HG02938 (cell line): ENCODE measurements around the gene GALNTL6.
"Not testable (repeated sequence)": the region's sequence is repeated elsewhere in the genome, so short reads cannot be mapped to it uniquely, and the experiment has no call there.

Experiments
- ATAC-seq: cut with Tn5 transposase; IDR thresholded peaks from one replicate; pipeline ENCODE4 v1.9.1; 2021; ENCODE audit warnings: mild to moderate bottlenecking, moderate library complexity; ENCODE audit not compliant: unreplicated experiment

GALNTL6 gene

GRCh38 chr4:173039617-173040577 is 1226.7 kb downstream of the GALNTL6 start:
- ATAC-seq: no peak

DNA sequence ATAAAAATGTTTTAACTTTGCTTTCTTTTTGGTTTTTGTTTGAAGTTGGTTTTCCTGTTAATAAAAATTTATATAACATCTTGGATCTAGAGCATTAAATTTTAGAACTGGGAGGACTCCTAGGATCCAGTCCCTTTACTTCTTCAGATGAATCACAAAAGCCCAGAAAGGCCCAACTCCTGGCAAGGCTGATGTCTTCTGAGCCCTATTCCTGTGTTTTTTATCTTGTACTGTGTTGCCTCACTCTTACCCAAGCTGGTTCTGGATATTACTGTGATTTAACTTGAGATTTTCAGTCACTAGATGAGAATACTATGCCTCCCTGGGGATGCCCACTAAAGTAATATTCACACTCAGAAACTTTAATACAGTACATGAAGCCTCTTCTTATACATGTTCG is 1228.3 kb downstream of the GALNTL6 start:
- no peak for ATAC-seq

DNA sequence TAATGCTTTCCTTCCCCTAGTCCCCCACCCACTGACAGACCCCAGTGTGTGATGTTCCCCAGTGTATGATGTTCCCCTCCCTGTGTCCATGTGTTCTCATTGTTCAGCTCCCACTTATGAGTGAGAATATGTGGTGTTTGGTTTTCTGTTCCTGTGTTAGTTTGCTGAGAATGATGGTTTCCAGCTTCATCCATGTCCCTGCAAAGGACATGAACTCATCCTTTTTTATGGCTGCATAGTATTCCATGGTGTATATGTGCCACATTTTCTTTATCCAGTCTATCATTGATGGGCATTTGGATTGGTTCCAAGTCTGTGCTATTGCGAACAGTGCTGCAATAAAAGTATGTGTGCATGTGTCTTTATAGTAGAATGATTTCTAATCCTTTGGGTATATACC is 1228.9 kb downstream of the GALNTL6 start:
- not testable (repeated sequence) for ATAC-seq

- ATAC-seq: no peak
Observed at GRCh38 chr4:173044340-173044739, 1231.1 kb downstream of the GALNTL6 start.

- no peak for ATAC-seq
Observed at GRCh38 chr4:173045571-173045970, 1232.4 kb downstream of the GALNTL6 start.

GRCh38 chr4:173046144-173046543 is 1232.9 kb downstream of the GALNTL6 start:
- no peak for ATAC-seq

DNA sequence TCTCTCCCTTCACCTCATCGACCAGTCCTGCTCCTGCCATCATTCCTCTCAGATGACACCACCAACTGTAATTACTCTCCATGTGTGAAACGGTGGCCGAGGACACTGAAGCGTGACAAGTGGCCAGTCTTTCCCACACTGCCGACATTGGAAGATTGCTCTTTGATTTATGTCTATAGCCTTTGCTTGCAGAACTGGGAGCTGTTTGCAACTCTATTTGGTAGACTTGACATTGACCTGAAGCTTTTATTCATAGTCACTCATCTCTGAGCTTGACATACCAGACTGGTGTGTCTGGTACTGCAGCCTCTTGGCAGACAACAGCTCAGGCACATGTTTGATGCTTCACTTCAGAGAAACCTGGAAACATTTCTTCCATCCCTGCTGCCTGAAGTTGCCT is 1233.6 kb downstream of the GALNTL6 start:
- ATAC-seq: no peak

- no peak for ATAC-seq
Observed at GRCh38 chr4:173051232-173051631, 1238.0 kb downstream of the GALNTL6 start.

- ATAC-seq: no peak
Observed at GRCh38 chr4:173051716-173052115, 1238.5 kb downstream of the GALNTL6 start.

- ATAC-seq: no peak
Observed at GRCh38 chr4:173052439-173052838, 1239.2 kb downstream of the GALNTL6 start.

DNA sequence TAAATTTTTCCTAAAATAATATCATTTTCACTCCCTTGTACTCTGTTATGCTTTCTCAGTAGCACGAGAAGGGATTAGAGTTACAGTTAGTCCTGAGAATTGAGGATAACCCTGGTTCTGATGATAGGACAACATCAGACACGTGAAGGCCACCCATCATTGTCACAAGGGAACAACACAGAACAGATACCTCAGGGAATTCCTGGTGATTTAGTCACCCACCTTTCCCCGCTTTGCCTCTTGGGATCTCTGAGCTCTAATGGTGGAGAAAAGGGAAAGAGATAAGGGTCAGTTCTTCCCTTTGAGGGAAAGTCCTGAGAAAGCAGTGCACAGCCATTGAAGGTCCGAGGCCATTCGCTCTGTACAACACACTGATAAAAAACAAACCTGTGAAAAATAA is 1243.1 kb downstream of the GALNTL6 start:
- no peak for ATAC-seq

- ATAC-seq: no peak
Observed at GRCh38 chr4:173056710-173057109, 1243.5 kb downstream of the GALNTL6 start.

DNA sequence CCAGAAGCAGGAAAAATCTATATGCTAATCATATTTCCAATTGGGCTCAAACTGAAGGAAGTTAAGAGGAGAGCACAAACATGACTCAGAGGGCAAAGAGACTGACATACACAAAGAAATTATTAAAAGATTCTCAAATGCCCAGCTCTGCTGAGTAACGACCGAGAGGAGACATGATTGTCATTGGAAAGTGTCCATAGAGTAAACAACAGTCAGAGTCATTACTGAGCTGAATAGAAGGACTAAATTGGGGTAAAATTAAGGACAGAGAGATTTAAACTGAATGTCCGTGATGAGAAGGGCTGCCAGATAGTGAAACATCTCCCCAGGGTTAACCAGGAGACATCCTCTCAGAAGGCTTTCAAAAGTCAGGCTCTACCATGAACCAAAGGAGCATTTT is 1244.2 kb downstream of the GALNTL6 start:
- no peak for ATAC-seq

- ATAC-seq: no peak
Observed at GRCh38 chr4:173057901-173058300, 1244.7 kb downstream of the GALNTL6 start.

DNA sequence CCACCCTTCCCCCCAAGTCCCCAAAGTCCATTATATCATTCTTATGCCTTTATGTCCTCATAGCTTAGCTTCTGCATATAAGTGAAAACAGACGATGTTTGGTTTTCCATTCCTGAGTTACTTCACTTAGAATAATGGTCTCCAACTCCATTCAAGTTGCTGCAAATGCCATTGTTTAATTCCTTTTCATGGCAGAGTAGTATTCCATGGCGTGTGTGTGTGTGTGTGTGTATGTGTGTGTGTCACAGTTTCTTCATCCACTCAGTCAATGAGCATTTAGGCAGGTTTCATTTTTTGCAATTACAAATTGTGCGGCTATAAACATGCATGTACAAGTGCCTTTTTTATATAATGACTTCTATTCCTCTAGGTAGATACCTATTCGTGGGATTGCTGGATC is 1248.0 kb downstream of the GALNTL6 start:
- no peak for ATAC-seq

DNA sequence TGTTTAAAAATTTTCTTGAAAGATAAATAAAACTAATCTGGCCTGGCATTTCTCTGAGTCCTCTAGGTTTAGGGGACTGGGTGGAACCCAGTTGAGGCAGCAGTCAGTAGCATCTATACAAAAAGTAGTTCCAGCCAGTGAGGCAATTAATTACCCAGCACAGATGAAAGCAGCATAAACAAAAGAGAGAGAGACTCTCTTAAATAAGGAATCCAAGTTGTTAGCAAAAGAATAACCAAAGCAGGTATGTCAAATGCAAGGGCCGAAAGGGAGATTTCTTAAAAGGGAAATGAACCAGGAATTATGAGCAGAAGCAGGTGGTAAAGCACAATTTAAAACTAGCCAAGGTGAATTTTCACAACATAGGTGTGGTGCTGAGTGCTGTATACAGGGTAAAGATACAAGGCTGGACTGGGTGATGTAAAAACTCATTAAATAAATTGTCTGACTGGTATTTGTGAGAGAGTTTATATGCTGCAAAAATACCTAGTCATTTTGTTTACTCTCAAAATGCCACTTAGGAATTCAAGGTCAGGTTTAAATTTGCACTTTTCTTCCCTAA is 1260.8 kb downstream of the GALNTL6 start:
- ATAC-seq: no peak

- no peak for ATAC-seq
Observed at GRCh38 chr4:173074501-173074946, 1261.3 kb downstream of the GALNTL6 start.

DNA sequence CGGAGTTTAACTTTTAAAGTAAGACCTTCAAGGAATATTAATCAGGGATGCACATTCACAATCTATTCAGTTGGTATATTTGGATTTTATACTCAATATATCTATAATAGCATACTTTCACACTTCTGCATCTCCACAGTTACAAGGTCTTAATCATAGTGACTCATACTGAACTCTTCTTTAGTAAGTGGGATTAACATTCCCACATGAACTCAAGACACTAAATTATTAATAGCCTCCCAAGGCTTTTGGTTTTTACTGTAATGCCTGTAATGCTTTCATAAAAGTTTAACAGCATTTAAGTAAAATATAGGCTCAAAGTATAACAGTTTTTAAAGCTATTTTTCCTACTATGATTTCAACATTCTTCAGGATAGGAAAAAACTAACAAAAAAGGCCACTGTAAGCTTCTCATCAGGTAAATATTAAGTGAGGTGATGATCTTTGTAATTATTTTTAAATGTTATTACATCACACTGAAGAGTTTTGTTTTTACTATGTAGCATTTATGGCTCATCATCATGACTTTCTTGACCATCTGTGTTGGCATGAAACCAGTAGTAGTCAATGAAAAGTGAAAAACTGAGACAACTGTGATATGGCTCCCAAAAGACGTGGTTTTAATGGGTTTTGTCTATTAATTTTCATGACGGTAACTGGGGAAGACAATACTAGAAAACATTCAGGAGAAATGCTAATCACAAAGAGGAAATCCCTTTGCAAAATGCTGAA is 1263.9 kb downstream of the GALNTL6 start:
- ATAC-seq: no peak

DNA sequence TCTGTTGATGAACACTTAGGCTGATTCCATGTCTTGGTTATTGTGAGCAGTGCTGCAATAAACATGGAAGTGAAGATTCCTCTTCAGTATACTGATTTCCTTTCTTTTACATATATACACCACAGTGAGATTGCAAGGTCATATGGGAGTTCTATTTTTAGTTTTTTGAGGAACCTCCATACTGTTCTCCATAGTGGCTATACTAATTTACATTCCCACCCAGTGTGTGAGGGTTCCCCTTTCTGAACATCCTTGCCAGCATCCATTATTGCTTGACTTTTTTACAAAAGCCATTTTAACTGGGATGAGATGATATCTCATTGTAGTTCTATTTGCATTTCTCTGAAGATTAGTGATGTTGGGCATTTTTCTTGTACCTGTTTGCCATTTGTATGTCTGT is 1274.9 kb downstream of the GALNTL6 start:
- ATAC-seq: no peak
